ENCODE data around the gene CKS1B. TPM values are rescaled to one million over a fixed set of nuclear protein-coding genes. Genes with fewer than 3 reads are reported as not detected.

The CKS1B gene
- total and polyA plus RNA-seq, 9 of the 15 experiments (the other 6 are each of a cell fraction or from before 2014, with no cell fraction given), result 215 to 1,103 (median 460) TPM

DNA sequence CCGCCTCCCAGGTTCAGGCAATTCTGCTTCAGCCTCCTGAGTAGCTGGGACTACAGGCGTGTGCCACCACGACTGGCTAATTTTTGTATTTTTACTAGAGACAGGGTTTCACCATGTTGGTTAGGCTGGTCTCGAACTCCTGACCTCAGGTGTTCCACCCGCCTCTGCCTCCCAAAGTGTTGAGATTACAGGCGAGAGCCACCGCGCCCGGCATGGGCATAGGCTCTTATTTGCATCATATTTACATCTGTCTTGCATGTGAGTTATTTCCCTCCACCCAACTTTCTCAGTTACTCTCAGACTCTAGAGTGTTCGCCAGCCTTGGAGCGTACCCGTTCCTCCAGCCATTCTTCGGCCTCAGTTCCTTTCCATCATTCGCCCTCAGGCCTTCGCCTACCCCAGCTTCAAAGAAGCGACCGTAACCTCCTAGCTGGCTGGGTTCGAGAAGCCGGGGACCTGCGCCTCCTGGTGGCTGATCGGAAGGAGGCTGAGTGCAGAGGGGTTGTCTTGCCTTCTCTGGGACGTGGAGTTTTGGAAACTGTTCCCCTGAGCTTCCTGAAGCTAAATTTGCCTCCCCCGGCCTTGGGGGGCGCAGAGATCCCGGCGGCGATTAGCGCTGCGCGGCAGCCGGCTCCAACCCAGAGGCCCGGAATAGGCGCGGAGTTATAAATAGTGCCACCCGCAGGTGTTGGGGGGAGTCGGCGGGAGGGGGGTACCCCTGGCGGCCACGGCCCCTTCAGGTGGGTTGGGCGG, 24.5 kb downstream of the CKS1B start (continued):
- peak in 1 of 2 experiments; percentile 55; a peak in 1 of 4 replicates for TF ChIP-seq MLLT1 (IDR thresholded peaks at IDR 0.05)
- TF ChIP-seq HMGN3 (IDR thresholded peaks at IDR 0.05; ENCODE audit: borderline replicate concordance, extremely low read depth, insufficient read length, low read depth, low read length), result peak; percentile 26
- TF ChIP-seq CTBP1 (IDR thresholded peaks at IDR 0.05; ENCODE audit: borderline replicate concordance), result peak; percentile 40; the same call in 1 of the 2 replicates
- TF ChIP-seq NR2C2 (CRISPR knock-in tag; IDR thresholded peaks at IDR 0.05), result no peak
- TF ChIP-seq NR2C2 (tag; IDR thresholded peaks at IDR 0.05), result peak; percentile 44; the same call in 1 of the 2 replicates
- TF ChIP-seq HDAC1 (IDR thresholded peaks at IDR 0.05), result peak in 1 of 2 experiments; percentile 31; a peak in 1 of 4 replicates
- TF ChIP-seq ZC3H11A (IDR thresholded peaks at IDR 0.05; ENCODE audit: low read depth, low read length), result 0 out of 2 replicates have a peak, but pooled peaks have one; percentile 63
- 0 out of 2 replicates have a peak, but pooled peaks have one; percentile 17 for TF ChIP-seq SMARCA5 (IDR thresholded peaks at IDR 0.05)
- TF ChIP-seq HSF4 (CRISPR knock-in tag; IDR thresholded peaks at IDR 0.05; ENCODE audit: borderline replicate concordance), result no peak
- 0 out of 4 replicates have a peak, but pooled peaks of 1 of the 2 experiments have one; percentile 66 for TF ChIP-seq BCLAF1 (IDR thresholded peaks at IDR 0.05; ENCODE audit: borderline replicate concordance in 1 of 2, control insufficient read depth in 1 of 2, low read depth in 2 of 2, low read length in 1 of 2)
- peak; percentile 79; the same call in 1 of the 2 replicates for TF ChIP-seq ZBED1 (IDR thresholded peaks at IDR 0.05)
- peak; percentile 53; the same call in 1 of the 2 replicates for TF ChIP-seq JUND (IDR thresholded peaks at IDR 0.05; ENCODE audit: borderline replicate concordance, low read depth, low read length)
- peak; percentile 46; the same call in 1 of the 3 replicates for TF ChIP-seq JUND (tag; IDR thresholded peaks at IDR 0.05; ENCODE audit: borderline replicate concordance, low read depth, low read length)
- no peak for TF ChIP-seq ZNF444 (CRISPR knock-in tag; IDR thresholded peaks at IDR 0.05)
- TF ChIP-seq VEZF1 (CRISPR knock-in tag; IDR thresholded peaks at IDR 0.05), result peak; percentile 43; the same call in 1 of the 2 replicates
- TF ChIP-seq TRIM28 (IDR thresholded peaks at IDR 0.05), result peak; percentile 49; the same call in 1 of the 2 replicates
- peak; percentile 74 for TF ChIP-seq SMC3 (conservative IDR thresholded peaks at IDR 0.05; ENCODE audit: insufficient read depth, low read depth, low read length)
- peak; percentile 23; the same call in 1 of the 2 replicates for TF ChIP-seq NFIC (IDR thresholded peaks at IDR 0.05)
- no peak for TF ChIP-seq NELFE (IDR thresholded peaks at IDR 0.05; ENCODE audit: insufficient read depth, insufficient read length)
- peak; percentile 6 for TF ChIP-seq ZFP36 (IDR thresholded peaks at IDR 0.05; ENCODE audit: low read depth, low read length, partially characterized antibody)
- TF ChIP-seq ESRRA (IDR thresholded peaks at IDR 0.05; ENCODE audit: borderline replicate concordance, low read depth), result no peak
- peak; percentile 87; the same call in 1 of the 2 replicates for TF ChIP-seq ZBTB7A (IDR thresholded peaks at IDR 0.05; ENCODE audit: borderline replicate concordance, control insufficient read depth, low read depth, low read length)
